OCI-LY1 (cell line): Measurements from ENCODE around the gene PTX4.

ENCODE experiments used
- H2AFZ ChIP-seq: fragments of 200-600 bp; sonication (generic), shearing (Covaris generic); 2 replicates; pipeline ENCODE4 v1.6.0; 2014; ENCODE audit warnings: antibody characterized with exemption, mild to moderate bottlenecking, low read length
- H3F3A ChIP-seq: fragments of 200-600 bp; sonication (generic), shearing (Covaris generic); 2 replicates; pipeline ENCODE4 v1.6.0; 2014; ENCODE audit warnings: mild to moderate bottlenecking, antibody characterized with exemption, low read length, moderate library complexity; ENCODE audit not compliant: insufficient read depth
- H3K27ac ChIP-seq: fragments of 200-600 bp; sonication (generic); 2 replicates; pipeline ENCODE4 v1.5.1; 2014; ENCODE audit warnings: low read length, mixed run types, mild to moderate bottlenecking, low read depth; ENCODE audit not compliant: poor library complexity, severe bottlenecking
- H3K27me3 ChIP-seq: fragments of 200-600 bp; sonication (generic); 2 replicates; pipeline ENCODE4 v1.6.0; 2014; ENCODE audit warnings: antibody characterized with exemption, mild to moderate bottlenecking, low read length, moderate library complexity; ENCODE audit not compliant: insufficient read depth
- H3K36me3 ChIP-seq: fragments of 200-600 bp; sonication (generic); 2 replicates; pipeline ENCODE4 v1.6.1; 2014; ENCODE audit warnings: mild to moderate bottlenecking, antibody characterized with exemption, low read length, moderate library complexity, mixed read lengths; ENCODE audit not compliant: insufficient read depth
- H3K4me1 ChIP-seq: fragments of 200-600 bp; sonication (generic); 2 replicates; pipeline ENCODE4 v1.5.1; 2014; ENCODE audit warnings: mild to moderate bottlenecking, low read length, moderate library complexity; ENCODE audit not compliant: insufficient read depth, severe bottlenecking
- H3K4me2 ChIP-seq: fragments of 200-600 bp; sonication (generic), shearing (Covaris generic); 2 replicates; pipeline ENCODE4 v1.6.1; 2014; ENCODE audit warnings: low read length
- H3K4me3 ChIP-seq: fragments of 200-600 bp; sonication (generic); 2 replicates; pipeline ENCODE4 v1.5.1; 2014; ENCODE audit warnings: low read length, low read depth, mild to moderate bottlenecking, mixed read lengths; ENCODE audit not compliant: poor library complexity, severe bottlenecking
- H3K79me2 ChIP-seq: fragments of 200-600 bp; shearing (Covaris generic); 2 replicates; pipeline ENCODE4 v1.6.1; 2016; ENCODE audit warnings: mixed run types, low read length, mixed read lengths; ENCODE audit not compliant: insufficient read depth
- H3K9ac ChIP-seq: fragments of 200-600 bp; sonication (generic), shearing (Covaris generic); 2 replicates; pipeline ENCODE4 v1.6.1; 2014; ENCODE audit warnings: mild to moderate bottlenecking, low read length, mixed read lengths
- H3K9me2 ChIP-seq: fragments of 200-600 bp; sonication (generic), shearing (Covaris generic); 2 replicates; pipeline ENCODE4 v1.6.1; 2014; ENCODE audit warnings: low read depth, mild to moderate bottlenecking, low read length, mixed read lengths
- H3K9me3 ChIP-seq: fragments of 200-600 bp; shearing (Covaris generic); 2 replicates; pipeline ENCODE4 v1.6.1; 2014; ENCODE audit warnings: low read length, mixed read lengths
- H4K20me1 ChIP-seq: fragments of 200-600 bp; sonication (generic), shearing (Covaris generic); 2 replicates; pipeline ENCODE4 v1.6.0; 2016; ENCODE audit warnings: mild to moderate bottlenecking, low read length; ENCODE audit not compliant: insufficient read depth
- CTCF ChIP-seq: fragments of 200-600 bp; sonication (generic), shearing (Covaris generic); IDR thresholded peaks from 2 replicates; pipeline ENCODE4 v1.5.1; 2017; ENCODE audit warnings: mild to moderate bottlenecking, antibody characterized with exemption, low read length, moderate library complexity, mixed read lengths
- EZH2 ChIP-seq: fragments of 200-600 bp; sonication (generic), shearing (Covaris generic); IDR thresholded peaks from 2 replicates; pipeline ENCODE4 v1.8.0; 2017; ENCODE audit warnings: borderline replicate concordance, mixed run types, mild to moderate bottlenecking, antibody characterized with exemption, low read length, moderate library complexity, mixed read lengths

PTX4 gene

GRCh38 chr16:1435921-1436697 lies 52.6 kb downstream of the PTX4 start:
- H3K4me1 ChIP-seq: no peaks in the 10 kb centered on the region
- no peak overlapping the region for H2AFZ ChIP-seq
- H3F3A ChIP-seq: no peaks in the 10 kb centered on the region
- no peaks in the 10 kb centered on the region; the same call in 1 of the 2 replicates for H3K27me3 ChIP-seq
- no peak for TF ChIP-seq CTCF
- TF ChIP-seq EZH2: no peak
- H3K4me2 ChIP-seq: no peak overlapping the region
- no peak overlapping the region for H3K27ac ChIP-seq
- no peak overlapping the region for H3K9ac ChIP-seq
- no peaks in the 10 kb centered on the region for H3K36me3 ChIP-seq
- H3K79me2 ChIP-seq: no peaks in the 10 kb centered on the region
- no peaks in the 10 kb centered on the region for H3K9me2 ChIP-seq
- H3K4me3 ChIP-seq: no peak overlapping the region
- H4K20me1 ChIP-seq: no peaks in the 10 kb centered on the region
- H3K9me3 ChIP-seq: no peaks in the 10 kb centered on the region
